Karpas-422 (cell line): ENCODE measurements around the gene OR2AJ1. TPM values are rescaled to one million over a fixed set of nuclear protein-coding genes. Genes with fewer than 3 reads are reported as not detected.

Experiments
- DNase-seq: peaks from one replicate; pipeline ENCODE4 v3.0.0-alpha.2; 2015
- H2AFZ ChIP-seq: fragments of 200-600 bp; sonication (generic); 2 replicates; pipeline ENCODE4 v1.6.1; 2014; ENCODE audit warnings: antibody characterized with exemption, low read length, mixed read lengths
- H3K27ac ChIP-seq: fragments of 200-600 bp; sonication (generic); 2 replicates; pipeline ENCODE4 v1.5.1; 2014; ENCODE audit warnings: mild to moderate bottlenecking, low read length, moderate library complexity
- H3K27me3 ChIP-seq: fragments of 200-600 bp; sonication (generic); 2 replicates; pipeline ENCODE4 v1.6.1; 2014; ENCODE audit warnings: low read length, mixed read lengths
- H3K36me3 ChIP-seq: fragments of 200-600 bp; sonication (generic); 2 replicates; pipeline ENCODE4 v1.6.1; 2014; ENCODE audit warnings: low read length, mixed read lengths; ENCODE audit not compliant: insufficient read depth
- H3K4me1 ChIP-seq: fragments of 200-600 bp; sonication (generic); 2 replicates; pipeline ENCODE4 v1.6.1; 2014; ENCODE audit warnings: mild to moderate bottlenecking, low read length, mixed read lengths
- H3K4me2 ChIP-seq: fragments of 200-600 bp; sonication (generic); 2 replicates; pipeline ENCODE4 v1.6.1; 2014; ENCODE audit warnings: low read length, low read depth, mild to moderate bottlenecking; ENCODE audit not compliant: poor library complexity, severe bottlenecking
- H3K4me3 ChIP-seq: fragments of 200-600 bp; sonication (generic); 2 replicates; pipeline ENCODE4 v1.5.1; 2014; ENCODE audit warnings: mild to moderate bottlenecking, antibody characterized with exemption, low read length, mixed read lengths
- H3K79me2 ChIP-seq: fragments of 200-600 bp; sonication (generic); 2 replicates; pipeline ENCODE4 v1.6.1; 2014; ENCODE audit warnings: mild to moderate bottlenecking, low read length, mixed read lengths
- H3K9ac ChIP-seq: fragments of 200-600 bp; sonication (generic); 2 replicates; pipeline ENCODE4 v1.6.0; 2014; ENCODE audit warnings: low read length
- H3K9me2 ChIP-seq: fragments of 200-600 bp; sonication (generic), shearing (Covaris generic); replicated peaks from 2 replicates; pipeline ENCODE4 v1.6.0; 2014; ENCODE audit warnings: mild to moderate bottlenecking, low read length, moderate library complexity; ENCODE audit not compliant: insufficient read depth
- H3K9me3 ChIP-seq: fragments of 300-700, 200-600 bp; sonication (generic); 2 replicates; pipeline ENCODE4 v1.6.1; 2014; ENCODE audit warnings: low read length, mixed read lengths
- H4K20me1 ChIP-seq: fragments of 200-600 bp; sonication (generic); 2 replicates; pipeline ENCODE4 v1.6.1; 2014; ENCODE audit warnings: mild to moderate bottlenecking, antibody characterized with exemption, low read length, low read depth; ENCODE audit not compliant: insufficient read depth
- total RNA-seq: library from RNA; depleted of rRNA; stranded (reverse); fragments of >200 nt; shearing (Covaris generic); gene quantifications from 2 replicates; pipeline ENCODE4 v1.2.3, GENCODE V29; 2014; ENCODE audit warnings: low replicate concordance

The OR2AJ1 gene
- total RNA-seq, 1 experiment from 2014 or later: not detected

GRCh38 chr1:247906504-247907047 is 18.1 kb upstream of the OR2AJ1 start:
- H3K9ac ChIP-seq: no peak overlapping the region
- no peak overlapping the region for H3K4me3 ChIP-seq
- H3K9me2 ChIP-seq: no peaks in the 10 kb centered on the region
- no peak for DNase-seq
- no peaks in the 10 kb centered on the region for H3K4me1 ChIP-seq
- H3K36me3 ChIP-seq: no peaks in the 10 kb centered on the region
- H4K20me1 ChIP-seq: no peaks in the 10 kb centered on the region
- H3K79me2 ChIP-seq: no peaks in the 10 kb centered on the region
- no peak overlapping the region for H3K4me2 ChIP-seq
- H3K27me3 ChIP-seq: no peaks in the 10 kb centered on the region
- H2AFZ ChIP-seq: no peak overlapping the region
- no peak overlapping the region for H3K27ac ChIP-seq
- H3K9me3 ChIP-seq: 0 out of 2 replicates have a peak, but pooled peaks cover 3% of the 10 kb centered on the region

- Histone ChIP-seq H3K36me3 (no peaks in the 10 kb centered on the region), H3K9me3 (0 out of 2 replicates have a peak, but pooled peaks cover 3% of the 10 kb centered on the region), H3K27ac (no peak overlapping the region), H3K79me2 (no peaks in the 10 kb centered on the region), H4K20me1 (no peaks in the 10 kb centered on the region), H3K4me1 (no peaks in the 10 kb centered on the region), H2AFZ (no peak overlapping the region), H3K4me2 (no peak overlapping the region), H3K4me3 (no peak overlapping the region), H3K9me2 (no peaks in the 10 kb centered on the region), H3K27me3 (no peaks in the 10 kb centered on the region), H3K9ac (no peak overlapping the region)
- no peak for DNase-seq
Measured at GRCh38 chr1:247908766-247909165, 15.9 kb upstream of the OR2AJ1 start.

GRCh38 chr1:247913786-247914185 is 10.9 kb upstream of the OR2AJ1 start:
- Histone ChIP-seq H3K27me3 (no peaks in the 10 kb centered on the region), H3K9me2 (no peaks in the 10 kb centered on the region), H3K27ac (no peak overlapping the region), H3K79me2 (no peaks in the 10 kb centered on the region), H3K4me3 (no peak overlapping the region), H3K36me3 (no peaks in the 10 kb centered on the region), H3K4me1 (no peaks in the 10 kb centered on the region), H3K9ac (no peak overlapping the region), H2AFZ (no peak overlapping the region), H3K4me2 (no peak overlapping the region), H4K20me1 (no peaks in the 10 kb centered on the region), H3K9me3 (no peaks in the 10 kb centered on the region)
- DNase-seq: no peak

- Histone ChIP-seq H3K4me1 (no peaks in the 10 kb centered on the region), H4K20me1 (no peaks in the 10 kb centered on the region), H3K27ac (no peak overlapping the region), H3K36me3 (no peaks in the 10 kb centered on the region), H3K4me3 (no peak overlapping the region), H3K9ac (no peak overlapping the region), H3K9me2 (no peaks in the 10 kb centered on the region), H3K79me2 (no peaks in the 10 kb centered on the region), H3K9me3 (no peaks in the 10 kb centered on the region), H2AFZ (no peak overlapping the region), H3K27me3 (no peaks in the 10 kb centered on the region), H3K4me2 (no peak overlapping the region)
- DNase-seq: no peak
Measured at GRCh38 chr1:247914941-247915662, 9.6 kb upstream of the OR2AJ1 start.

- no peak within 1 kb of the TSS for H3K4me2 ChIP-seq
- H3K27me3 ChIP-seq: no peaks in the 10 kb centered on the region
- no peaks in the 10 kb centered on the region for H3K36me3 ChIP-seq
- H3K4me3 ChIP-seq: no peak within 1 kb of the TSS
- no peaks in the 10 kb centered on the region for H3K9me2 ChIP-seq
- no peak for DNase-seq
- no peak within 1 kb of the TSS for H3K27ac ChIP-seq
- no peaks in the 10 kb centered on the region for H3K79me2 ChIP-seq
- H3K4me1 ChIP-seq: no peaks in the 10 kb centered on the region
- no peaks in the 10 kb centered on the region for H4K20me1 ChIP-seq
- no peak within 1 kb of the TSS for H2AFZ ChIP-seq
- H3K9me3 ChIP-seq: no peaks in the 10 kb centered on the region
- no peak within 1 kb of the TSS for H3K9ac ChIP-seq
Measured at GRCh38 chr1:247919952-247920351, 4.7 kb upstream of the OR2AJ1 start, which contains the start of gene OR2T8. TSS of gene OR2T8 (plus strand) at chr1:247920252. CDS start at chr1:247921018, 766 bp downstream.

GRCh38 chr1:247923941-247924340 is 748 bp upstream of the OR2AJ1 start:
- Histone ChIP-seq H3K4me2 (no peak overlapping the region), H3K9me2 (no peaks in the 10 kb centered on the region), H3K9ac (no peak overlapping the region), H3K4me1 (no peaks in the 10 kb centered on the region), H3K79me2 (no peaks in the 10 kb centered on the region), H3K9me3 (no peaks in the 10 kb centered on the region), H3K36me3 (no peaks in the 10 kb centered on the region), H2AFZ (no peak overlapping the region), H4K20me1 (no peaks in the 10 kb centered on the region), H3K4me3 (no peak overlapping the region), H3K27me3 (no peaks in the 10 kb centered on the region), H3K27ac (no peak overlapping the region)
- no peak for DNase-seq

GRCh38 chr1:247933989-247934388 is 9.3 kb downstream of the OR2AJ1 start:
- no peaks in the 10 kb centered on the region for H3K9me3 ChIP-seq
- H3K4me1 ChIP-seq: no peaks in the 10 kb centered on the region
- no peaks in the 10 kb centered on the region for H3K79me2 ChIP-seq
- H3K9me2 ChIP-seq: no peaks in the 10 kb centered on the region
- H3K36me3 ChIP-seq: no peaks in the 10 kb centered on the region
- no peak overlapping the region for H3K4me3 ChIP-seq
- H3K4me2 ChIP-seq: no peak overlapping the region
- no peaks in the 10 kb centered on the region for H3K27me3 ChIP-seq
- H3K9ac ChIP-seq: no peak overlapping the region
- no peaks in the 10 kb centered on the region for H4K20me1 ChIP-seq
- no peak overlapping the region for H3K27ac ChIP-seq
- no peak overlapping the region for H2AFZ ChIP-seq
- no peak for DNase-seq

GRCh38 chr1:247935781-247936180 is 11.1 kb downstream of the OR2AJ1 start:
- Histone ChIP-seq H3K4me3 (no peak overlapping the region), H3K9me2 (no peaks in the 10 kb centered on the region), H3K36me3 (no peaks in the 10 kb centered on the region), H3K4me1 (no peaks in the 10 kb centered on the region), H3K79me2 (no peaks in the 10 kb centered on the region), H3K9me3 (no peaks in the 10 kb centered on the region), H3K9ac (no peak overlapping the region), H3K27ac (no peak overlapping the region), H3K27me3 (no peaks in the 10 kb centered on the region), H4K20me1 (no peaks in the 10 kb centered on the region), H2AFZ (no peak overlapping the region), H3K4me2 (no peak overlapping the region)
- DNase-seq: no peak
